ENCODE results near the gene CNTNAP2.

CNTNAP2 gene

GRCh38 chr7:146665023-146665422 is 548.4 kb downstream of the CNTNAP2 start:
- no peaks in the 10 kb centered on the region for H3K36me3 ChIP-seq (ENCODE audit: control insufficient read depth in 2 of 2, insufficient read depth in 2 of 2, low read length in 2 of 2)
- H3K27ac ChIP-seq (ENCODE audit: low read depth in 2 of 2, low read length in 2 of 2), result no peak overlapping the region
- H3K9me3 ChIP-seq (ENCODE audit: control insufficient read depth in 2 of 2, low read length in 2 of 2), result peaks cover 0 to 10% of the 10 kb centered on the region in 2 donors
- no peaks in the 10 kb centered on the region for H3K4me1 ChIP-seq (ENCODE audit: control insufficient read depth in 2 of 2, insufficient read depth in 2 of 2, low read length in 2 of 2)
- no peaks in the 10 kb centered on the region for H3K27me3 ChIP-seq (ENCODE audit: control insufficient read depth in 2 of 2, insufficient read depth in 2 of 2, low read length in 2 of 2)
- H3K4me3 ChIP-seq (ENCODE audit: low read length in 2 of 2), result no peak overlapping the region
- no peak overlapping the region for H3K9ac ChIP-seq (ENCODE audit: low read depth in 1 of 2, low read length in 2 of 2)

- H3K4me1 ChIP-seq (ENCODE audit: control insufficient read depth in 2 of 2, insufficient read depth in 2 of 2, low read length in 2 of 2), result no peaks in the 10 kb centered on the region
- no peak overlapping the region for H3K27ac ChIP-seq (ENCODE audit: low read depth in 2 of 2, low read length in 2 of 2)
- H3K9me3 ChIP-seq (ENCODE audit: control insufficient read depth in 2 of 2, low read length in 2 of 2), result peaks cover 2 to 10% of the 10 kb centered on the region in 2 donors
- no peaks in the 10 kb centered on the region for H3K36me3 ChIP-seq (ENCODE audit: control insufficient read depth in 2 of 2, insufficient read depth in 2 of 2, low read length in 2 of 2)
- H3K27me3 ChIP-seq (ENCODE audit: control insufficient read depth in 2 of 2, insufficient read depth in 2 of 2, low read length in 2 of 2), result no peaks in the 10 kb centered on the region
- no peak overlapping the region for H3K9ac ChIP-seq (ENCODE audit: low read depth in 1 of 2, low read length in 2 of 2)
- no peak overlapping the region for H3K4me3 ChIP-seq (ENCODE audit: low read length in 2 of 2)
Measured at GRCh38 chr7:146670532-146670931, 553.9 kb downstream of the CNTNAP2 start.

- no peaks in the 10 kb centered on the region for H3K9me3 ChIP-seq (ENCODE audit: control insufficient read depth in 2 of 2, low read length in 2 of 2)
- H3K27ac ChIP-seq (ENCODE audit: low read depth in 2 of 2, low read length in 2 of 2), result no peak overlapping the region
- no peak overlapping the region for H3K4me3 ChIP-seq (ENCODE audit: low read length in 2 of 2)
Measured at GRCh38 chr7:146681487-146681886, 564.9 kb downstream of the CNTNAP2 start.

GRCh38 chr7:146683439-146683838 is 566.8 kb downstream of the CNTNAP2 start:
- Histone ChIP-seq H3K27me3 (ENCODE audit: control insufficient read depth in 2 of 2, insufficient read depth in 2 of 2, low read length in 2 of 2) (no peaks in the 10 kb centered on the region), H3K9ac (ENCODE audit: low read depth in 1 of 2, low read length in 2 of 2) (no peak overlapping the region), H3K4me3 (ENCODE audit: low read length in 2 of 2) (no peak overlapping the region), H3K27ac (ENCODE audit: low read depth in 2 of 2, low read length in 2 of 2) (no peak overlapping the region), H3K9me3 (ENCODE audit: control insufficient read depth in 2 of 2, low read length in 2 of 2) (no peaks in the 10 kb centered on the region), H3K36me3 (ENCODE audit: control insufficient read depth in 2 of 2, insufficient read depth in 2 of 2, low read length in 2 of 2) (no peaks in the 10 kb centered on the region), H3K4me1 (ENCODE audit: control insufficient read depth in 2 of 2, insufficient read depth in 2 of 2, low read length in 2 of 2) (no peaks in the 10 kb centered on the region)

More at GRCh38 chr7:146681487-146681886, 564.9 kb downstream of the CNTNAP2 start:
- Histone ChIP-seq H3K36me3 (ENCODE audit: control insufficient read depth in 2 of 2, insufficient read depth in 2 of 2, low read length in 2 of 2) (no peaks in the 10 kb centered on the region), H3K27me3 (ENCODE audit: control insufficient read depth in 2 of 2, insufficient read depth in 2 of 2, low read length in 2 of 2) (no peaks in the 10 kb centered on the region), H3K4me1 (ENCODE audit: control insufficient read depth in 2 of 2, insufficient read depth in 2 of 2, low read length in 2 of 2) (no peaks in the 10 kb centered on the region), H3K9ac (ENCODE audit: low read depth in 1 of 2, low read length in 2 of 2) (no peak overlapping the region)

- Histone ChIP-seq H3K36me3 (ENCODE audit: control insufficient read depth in 2 of 2, insufficient read depth in 2 of 2, low read length in 2 of 2) (no peaks in the 10 kb centered on the region), H3K27me3 (ENCODE audit: control insufficient read depth in 2 of 2, insufficient read depth in 2 of 2, low read length in 2 of 2) (no peaks in the 10 kb centered on the region), H3K27ac (ENCODE audit: low read depth in 2 of 2, low read length in 2 of 2) (no peak overlapping the region), H3K9ac (ENCODE audit: low read depth in 1 of 2, low read length in 2 of 2) (no peak overlapping the region), H3K4me1 (ENCODE audit: control insufficient read depth in 2 of 2, insufficient read depth in 2 of 2, low read length in 2 of 2) (no peaks in the 10 kb centered on the region), H3K9me3 (ENCODE audit: control insufficient read depth in 2 of 2, low read length in 2 of 2) (no peaks in the 10 kb centered on the region), H3K4me3 (ENCODE audit: low read length in 2 of 2) (no peak overlapping the region)
Measured at GRCh38 chr7:146690987-146691386, 574.4 kb downstream of the CNTNAP2 start.

- H3K27ac ChIP-seq (ENCODE audit: low read depth in 2 of 2, low read length in 2 of 2), result no peak overlapping the region
- no peak overlapping the region for H3K4me3 ChIP-seq (ENCODE audit: low read length in 2 of 2)
- H3K36me3 ChIP-seq (ENCODE audit: control insufficient read depth in 2 of 2, insufficient read depth in 2 of 2, low read length in 2 of 2), result no peaks in the 10 kb centered on the region
Measured at GRCh38 chr7:146698995-146699610, 582.5 kb downstream of the CNTNAP2 start.

GRCh38 chr7:146700015-146700560 is 583.5 kb downstream of the CNTNAP2 start:
- no peak overlapping the region for H3K4me3 ChIP-seq (ENCODE audit: low read length in 2 of 2)
- no peak overlapping the region for H3K9ac ChIP-seq (ENCODE audit: low read depth in 1 of 2, low read length in 2 of 2)
- no peaks in the 10 kb centered on the region for H3K4me1 ChIP-seq (ENCODE audit: control insufficient read depth in 2 of 2, insufficient read depth in 2 of 2, low read length in 2 of 2)
- H3K9me3 ChIP-seq (ENCODE audit: control insufficient read depth in 2 of 2, low read length in 2 of 2), result peaks cover 0 to 3% of the 10 kb centered on the region in 2 donors
- H3K27ac ChIP-seq (ENCODE audit: low read depth in 2 of 2, low read length in 2 of 2), result no peak overlapping the region
- no peaks in the 10 kb centered on the region for H3K27me3 ChIP-seq (ENCODE audit: control insufficient read depth in 2 of 2, insufficient read depth in 2 of 2, low read length in 2 of 2)
- H3K36me3 ChIP-seq (ENCODE audit: control insufficient read depth in 2 of 2, insufficient read depth in 2 of 2, low read length in 2 of 2), result no peaks in the 10 kb centered on the region

More at GRCh38 chr7:146698995-146699610, 582.5 kb downstream of the CNTNAP2 start:
- Histone ChIP-seq H3K4me1 (ENCODE audit: control insufficient read depth in 2 of 2, insufficient read depth in 2 of 2, low read length in 2 of 2) (no peaks in the 10 kb centered on the region), H3K9ac (ENCODE audit: low read depth in 1 of 2, low read length in 2 of 2) (no peak overlapping the region), H3K27me3 (ENCODE audit: control insufficient read depth in 2 of 2, insufficient read depth in 2 of 2, low read length in 2 of 2) (no peaks in the 10 kb centered on the region), H3K9me3 (ENCODE audit: control insufficient read depth in 2 of 2, low read length in 2 of 2) (peaks cover 0 to 3% of the 10 kb centered on the region in 2 donors)

GRCh38 chr7:146701166-146701565 is 584.6 kb downstream of the CNTNAP2 start:
- no peak overlapping the region for H3K27ac ChIP-seq (ENCODE audit: low read depth in 2 of 2, low read length in 2 of 2)
- peaks cover 0 to 3% of the 10 kb centered on the region in 2 donors for H3K9me3 ChIP-seq (ENCODE audit: control insufficient read depth in 2 of 2, low read length in 2 of 2)
- H3K27me3 ChIP-seq (ENCODE audit: control insufficient read depth in 2 of 2, insufficient read depth in 2 of 2, low read length in 2 of 2), result no peaks in the 10 kb centered on the region
- H3K4me1 ChIP-seq (ENCODE audit: control insufficient read depth in 2 of 2, insufficient read depth in 2 of 2, low read length in 2 of 2), result no peaks in the 10 kb centered on the region
- H3K36me3 ChIP-seq (ENCODE audit: control insufficient read depth in 2 of 2, insufficient read depth in 2 of 2, low read length in 2 of 2), result no peaks in the 10 kb centered on the region
- H3K9ac ChIP-seq (ENCODE audit: low read depth in 1 of 2, low read length in 2 of 2), result no peak overlapping the region
- no peak overlapping the region for H3K4me3 ChIP-seq (ENCODE audit: low read length in 2 of 2)

GRCh38 chr7:146702898-146703297 is 586.3 kb downstream of the CNTNAP2 start:
- no peak overlapping the region for H3K9ac ChIP-seq (ENCODE audit: low read depth in 1 of 2, low read length in 2 of 2)
- H3K4me1 ChIP-seq (ENCODE audit: control insufficient read depth in 2 of 2, insufficient read depth in 2 of 2, low read length in 2 of 2), result no peaks in the 10 kb centered on the region
- H3K27me3 ChIP-seq (ENCODE audit: control insufficient read depth in 2 of 2, insufficient read depth in 2 of 2, low read length in 2 of 2), result no peaks in the 10 kb centered on the region
- H3K36me3 ChIP-seq (ENCODE audit: control insufficient read depth in 2 of 2, insufficient read depth in 2 of 2, low read length in 2 of 2), result no peaks in the 10 kb centered on the region
- H3K9me3 ChIP-seq (ENCODE audit: control insufficient read depth in 2 of 2, low read length in 2 of 2), result peaks cover 0 to 3% of the 10 kb centered on the region in 2 donors
- no peak overlapping the region for H3K4me3 ChIP-seq (ENCODE audit: low read length in 2 of 2)
- no peak overlapping the region for H3K27ac ChIP-seq (ENCODE audit: low read depth in 2 of 2, low read length in 2 of 2)

- H3K9me3 ChIP-seq (ENCODE audit: control insufficient read depth in 2 of 2, low read length in 2 of 2), result no peaks in the 10 kb centered on the region
Measured at GRCh38 chr7:146709451-146710027, 592.9 kb downstream of the CNTNAP2 start.

More at GRCh38 chr7:146709451-146710027, 592.9 kb downstream of the CNTNAP2 start:
- no peak overlapping the region for H3K4me3 ChIP-seq (ENCODE audit: low read length in 2 of 2)
- H3K4me1 ChIP-seq (ENCODE audit: control insufficient read depth in 2 of 2, insufficient read depth in 2 of 2, low read length in 2 of 2), result no peaks in the 10 kb centered on the region
- no peak overlapping the region for H3K27ac ChIP-seq (ENCODE audit: low read depth in 2 of 2, low read length in 2 of 2)
- H3K36me3 ChIP-seq (ENCODE audit: control insufficient read depth in 2 of 2, insufficient read depth in 2 of 2, low read length in 2 of 2), result no peaks in the 10 kb centered on the region
- no peak overlapping the region for H3K9ac ChIP-seq (ENCODE audit: low read depth in 1 of 2, low read length in 2 of 2)
- H3K27me3 ChIP-seq (ENCODE audit: control insufficient read depth in 2 of 2, insufficient read depth in 2 of 2, low read length in 2 of 2), result no peaks in the 10 kb centered on the region
